ENCODE measurements around the gene GTF3C2.
"Not testable (repeated sequence)": the region's sequence is repeated elsewhere in the genome, so short reads cannot be mapped to it uniquely, and the experiment has no call there.

Gene GTF3C2

DNA sequence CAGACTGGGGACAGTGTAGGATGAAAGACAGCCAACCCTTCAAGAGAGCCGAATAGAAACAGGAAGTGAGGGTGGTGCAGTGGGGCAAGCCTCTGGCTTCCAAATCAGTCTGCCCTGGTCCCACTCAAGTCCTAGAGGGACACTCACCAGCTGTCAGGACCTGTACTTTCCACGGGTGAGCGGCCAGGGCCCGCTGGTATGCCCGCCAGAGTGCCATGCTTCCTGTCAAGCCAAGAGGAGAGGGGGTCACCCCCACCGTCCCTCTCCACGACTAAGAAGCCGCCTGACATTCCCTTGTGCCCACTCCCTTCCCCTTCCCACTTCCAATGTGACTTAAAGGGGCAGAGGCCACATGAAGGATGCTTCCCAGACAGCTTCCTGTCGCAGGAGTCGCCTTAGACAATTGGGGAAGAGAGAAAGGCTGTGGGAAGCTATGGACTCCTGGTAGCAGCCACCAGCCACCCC is 34.2 kb downstream of the GTF3C2 start:
- no peak for DNase-seq

DNA sequence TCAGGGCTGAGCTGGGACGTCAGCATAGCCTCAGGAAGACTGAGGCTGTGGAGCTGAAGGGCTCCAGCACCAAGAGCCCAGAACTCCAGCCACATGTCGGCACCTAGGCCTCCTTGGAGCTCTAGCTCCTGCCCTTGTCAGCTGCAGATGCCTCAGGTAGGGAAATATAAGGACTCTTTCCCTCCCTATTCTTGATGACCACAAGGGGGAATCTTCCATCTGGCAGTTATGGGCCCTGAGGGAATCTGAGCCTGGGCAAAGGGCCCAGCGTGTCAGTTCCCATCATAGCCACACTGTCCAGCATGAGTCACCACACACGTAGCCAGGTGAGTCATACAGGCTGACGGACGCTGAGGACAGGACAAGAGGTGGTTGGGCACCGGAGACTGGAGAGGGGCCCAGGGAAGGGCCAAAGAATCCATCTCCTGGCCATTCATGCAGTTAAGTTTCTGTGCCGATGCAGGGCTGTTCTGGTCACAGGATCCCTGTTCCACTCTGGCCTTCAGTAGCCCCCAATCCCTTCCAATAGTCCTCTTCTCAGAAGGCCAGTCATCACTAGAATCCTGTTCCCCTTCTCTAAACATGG is 35.5 kb downstream of the GTF3C2 start:
- peak; percentile 94 for DNase-seq

DNA sequence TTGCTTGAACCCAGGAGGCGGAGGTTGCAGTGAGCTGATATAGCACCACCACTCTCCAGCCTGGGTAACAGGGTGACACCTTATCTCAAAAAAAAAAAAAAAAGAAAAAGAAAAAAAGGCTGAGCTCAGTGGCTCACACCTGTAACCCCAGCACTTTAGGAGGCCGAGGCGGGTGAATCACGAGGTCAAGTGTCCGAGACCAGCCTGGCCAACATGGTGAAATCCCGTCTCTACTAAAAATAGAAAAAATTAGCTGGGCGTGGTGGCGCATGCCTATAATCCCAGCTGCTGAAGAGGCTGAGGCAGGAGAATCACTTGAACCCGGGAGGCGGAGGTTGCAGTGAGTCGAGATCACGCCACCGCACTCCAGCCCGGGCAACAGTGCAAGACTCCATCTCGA is 36.7 kb downstream of the GTF3C2 start:
- DNase-seq = not testable (repeated sequence)

DNA sequence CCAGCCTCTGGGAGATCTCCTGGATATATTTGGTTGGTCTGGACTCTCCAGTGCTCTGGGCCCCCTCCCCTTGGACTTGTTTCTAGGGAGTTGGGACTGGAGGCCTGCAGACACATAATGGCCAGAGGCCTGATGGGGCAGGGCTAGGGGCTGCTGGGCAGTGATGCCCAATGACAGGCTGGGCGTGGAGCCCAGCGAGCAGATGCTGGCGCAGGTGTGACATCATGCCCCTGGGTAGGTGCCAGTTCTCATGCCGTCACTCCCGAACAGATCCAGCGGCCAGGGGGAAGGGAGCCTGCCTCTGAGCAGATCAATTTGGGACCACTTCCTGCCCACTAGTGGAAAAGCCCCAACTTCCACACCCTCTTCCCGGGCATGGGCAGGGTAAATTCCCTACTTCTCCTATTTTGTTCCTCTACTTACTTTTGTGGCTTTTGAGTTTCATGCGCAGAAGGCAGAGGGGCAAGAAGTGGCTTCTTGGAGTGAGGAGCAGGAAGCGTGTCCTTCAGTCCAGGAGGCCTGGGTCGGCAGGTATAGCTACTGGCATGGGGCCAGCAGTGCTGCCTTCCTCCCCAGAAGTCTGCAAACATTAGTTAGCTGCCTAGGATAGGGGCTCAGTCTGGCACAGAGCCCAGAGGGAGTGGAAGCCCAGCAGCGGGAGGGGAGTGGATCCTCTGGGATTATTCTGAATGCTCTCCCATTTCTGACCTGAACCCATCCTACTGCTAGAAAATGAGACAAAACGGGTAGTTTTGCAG is 39.7 kb downstream of the GTF3C2 start:
- no peak for DNase-seq

DNA sequence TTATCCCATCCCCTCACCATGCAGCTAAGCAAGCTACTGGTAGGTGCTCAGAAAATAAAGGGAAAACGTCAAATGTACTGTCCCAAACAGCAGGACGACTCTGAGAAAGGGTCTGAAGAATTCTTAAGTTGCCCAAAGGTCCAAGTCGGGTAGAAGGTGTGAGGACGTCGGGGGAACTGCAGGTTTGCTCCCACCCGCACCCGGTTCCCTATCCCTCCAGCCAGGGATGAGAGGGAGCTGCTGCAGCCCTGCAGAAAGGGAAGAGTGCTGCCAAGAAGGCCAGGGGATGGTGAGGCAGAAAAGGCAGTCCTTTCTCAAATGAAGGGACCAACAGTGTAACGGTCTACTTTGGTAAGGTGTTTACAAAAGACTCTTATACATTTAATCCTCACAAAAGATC is 41.4 kb downstream of the GTF3C2 start:
- no peak for DNase-seq

DNA sequence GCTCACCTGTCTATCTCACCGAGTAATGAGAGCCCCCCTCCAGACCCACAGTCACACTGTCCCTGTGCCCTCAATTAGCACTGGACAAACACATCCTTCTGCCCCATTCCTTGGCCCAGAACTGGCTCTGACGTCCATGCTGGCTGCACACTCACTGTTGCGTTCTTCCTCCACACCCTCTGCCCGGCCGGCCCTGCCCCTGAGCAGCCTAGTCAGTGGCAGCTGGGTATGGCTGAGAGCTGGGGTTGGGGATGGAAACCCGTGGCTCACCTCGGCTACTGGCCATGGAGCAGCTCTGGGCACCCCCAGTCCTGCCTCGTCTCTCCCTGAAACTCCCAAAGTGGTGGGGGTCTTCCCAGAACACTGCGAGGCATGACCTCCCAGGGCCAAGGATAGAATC is 41.9 kb downstream of the GTF3C2 start:
- no peak for DNase-seq

DNA sequence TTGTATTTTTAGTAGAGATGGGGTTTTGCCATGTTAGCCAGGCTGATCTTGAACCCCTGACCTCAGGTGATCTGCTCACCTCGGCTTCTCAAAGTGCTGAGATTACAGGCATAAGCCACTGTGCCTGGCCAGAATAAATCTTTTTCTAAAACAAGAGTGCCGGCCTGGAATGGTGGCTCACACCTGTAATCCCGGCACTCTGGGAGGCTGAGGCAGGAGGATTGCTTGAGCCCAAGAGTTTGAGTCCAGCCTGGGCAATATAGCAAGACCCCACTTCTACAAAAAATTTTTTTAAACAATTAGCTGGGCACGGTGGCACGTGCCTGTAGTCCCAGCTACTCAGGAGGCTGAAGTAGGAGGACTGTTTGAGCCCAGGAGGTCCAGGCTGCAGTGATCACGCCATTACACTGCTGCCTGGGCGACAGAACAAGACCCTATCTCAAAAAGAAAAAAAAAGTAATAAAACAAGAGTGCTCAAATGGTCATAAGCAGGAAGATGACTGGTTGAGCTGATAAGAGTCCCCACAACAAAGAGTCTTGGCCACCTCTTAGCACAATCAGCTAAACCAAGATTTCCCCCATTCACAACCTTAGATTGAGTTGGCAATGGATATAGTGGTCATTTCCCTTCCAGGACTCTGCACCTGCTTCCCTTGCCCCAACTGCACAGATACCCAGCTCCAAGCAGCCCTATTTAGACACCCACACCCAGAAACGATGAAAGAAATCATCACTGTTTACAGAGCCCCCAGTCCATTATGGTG is 42.5 kb downstream of the GTF3C2 start:
- no peak for DNase-seq

DNA sequence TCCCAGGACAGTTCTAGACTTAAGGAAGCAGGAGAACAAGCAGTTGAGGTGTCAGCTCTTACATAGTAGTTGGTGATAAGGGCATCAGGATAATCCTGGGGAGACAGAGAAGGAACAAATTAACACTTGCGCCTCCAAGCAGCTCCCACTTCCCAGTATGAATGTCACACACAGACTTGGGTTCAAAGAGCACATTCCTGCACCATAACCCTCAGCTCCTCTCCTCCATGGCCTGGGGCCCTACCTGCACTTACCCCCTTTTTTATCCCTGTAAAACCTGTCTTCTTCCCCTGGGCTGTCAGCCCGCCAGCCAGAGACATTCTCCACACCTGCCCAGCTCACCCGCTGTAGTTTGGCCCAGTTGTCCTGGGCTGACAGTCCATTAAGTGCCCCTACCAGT is 44.4 kb downstream of the GTF3C2 start:
- DNase-seq = no peak

DNA sequence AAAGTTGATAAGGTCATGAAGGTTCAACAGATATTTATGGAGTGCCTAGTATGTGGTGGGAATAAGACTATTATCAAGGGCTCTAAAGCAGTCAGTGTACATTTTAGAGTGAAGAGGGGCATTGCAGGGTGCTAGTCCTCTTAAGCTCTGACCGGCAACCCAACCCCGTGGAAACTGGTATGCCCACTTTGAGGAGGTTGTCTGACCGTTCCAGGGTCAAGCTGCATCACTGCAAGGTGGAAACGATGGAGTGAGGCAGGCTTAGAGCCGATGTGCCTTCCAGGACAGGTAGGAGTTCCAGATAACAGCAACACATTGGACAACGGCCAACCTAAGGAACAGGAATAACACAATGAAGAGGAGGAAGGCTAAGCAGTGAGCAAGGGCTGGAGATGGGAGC is 46.9 kb downstream of the GTF3C2 start:
- no peak for DNase-seq

DNA sequence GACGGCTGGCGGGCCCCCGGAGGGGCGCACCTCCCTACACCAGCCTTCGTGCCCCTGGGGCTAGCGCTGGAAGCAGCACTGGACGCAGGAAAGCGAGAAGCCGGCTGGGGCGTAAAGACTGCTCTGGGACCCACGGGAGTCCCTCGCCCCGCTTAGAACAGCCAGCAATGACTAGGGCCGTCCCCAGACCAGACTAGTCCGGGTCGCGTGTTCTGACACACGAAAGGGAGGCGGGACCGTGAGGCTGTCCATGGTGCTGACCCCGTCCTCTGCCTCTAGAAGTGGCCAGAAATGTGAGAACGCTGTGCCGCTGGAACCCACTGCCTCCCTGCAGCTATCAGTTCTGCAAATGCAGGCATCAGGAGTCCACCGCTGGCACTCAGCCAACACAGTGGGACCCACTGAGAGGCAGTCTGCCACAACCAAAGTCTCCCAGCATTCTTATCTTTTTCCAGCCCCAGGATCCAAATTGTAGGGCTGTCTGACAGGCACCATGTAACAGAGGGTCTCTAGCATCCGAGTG is 48.1 kb downstream of the GTF3C2 start, which contains the start of gene UCN:
UCN (minus strand) TSS at position 87 of the 523 bp plus-strand sequence. CDS start 550 bp downstream, outside the sequence.
- peak; percentile 39 for DNase-seq

DNA sequence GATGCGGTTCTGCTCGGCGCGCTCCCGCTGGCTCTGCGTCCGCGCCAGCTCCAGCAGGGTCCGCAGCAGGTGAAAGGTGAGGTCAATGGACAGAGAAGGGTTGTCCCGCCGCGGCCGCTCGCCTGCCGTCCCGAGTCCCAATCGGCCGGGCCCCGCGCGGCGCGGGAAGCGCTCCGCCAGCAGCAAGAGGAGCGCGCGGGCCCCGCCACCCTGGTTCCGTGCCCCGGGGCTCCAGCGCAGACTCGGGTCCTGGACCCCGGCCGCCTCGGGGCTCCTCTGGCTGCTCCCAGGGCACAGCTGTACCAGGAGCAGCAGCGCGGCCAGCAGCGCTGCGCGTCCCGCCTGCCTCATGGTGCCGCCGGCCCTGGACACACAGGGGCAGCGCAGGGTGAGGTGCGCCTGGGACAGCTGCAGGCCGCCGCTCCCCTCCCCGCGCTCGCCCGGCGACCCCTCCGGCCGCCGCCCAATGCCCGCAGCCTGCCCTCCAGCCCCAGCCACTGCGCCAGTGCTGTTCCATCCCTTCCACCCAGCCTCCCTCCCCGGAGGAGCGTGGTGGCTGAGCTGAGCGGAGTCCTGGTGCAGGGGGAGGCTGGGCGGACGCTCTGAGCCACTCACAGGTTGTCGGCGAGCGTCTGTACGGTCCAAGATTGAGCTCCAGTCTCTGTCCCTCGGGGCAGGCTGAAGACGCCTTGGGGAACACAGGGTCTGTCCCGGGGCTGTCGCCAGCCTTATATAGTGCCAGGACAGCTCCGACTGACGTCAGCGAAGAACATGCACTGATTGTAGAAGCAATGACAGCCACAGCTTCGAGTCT is 48.8 kb downstream of the GTF3C2 start:
- DNase-seq = peak; percentile 6

DNA sequence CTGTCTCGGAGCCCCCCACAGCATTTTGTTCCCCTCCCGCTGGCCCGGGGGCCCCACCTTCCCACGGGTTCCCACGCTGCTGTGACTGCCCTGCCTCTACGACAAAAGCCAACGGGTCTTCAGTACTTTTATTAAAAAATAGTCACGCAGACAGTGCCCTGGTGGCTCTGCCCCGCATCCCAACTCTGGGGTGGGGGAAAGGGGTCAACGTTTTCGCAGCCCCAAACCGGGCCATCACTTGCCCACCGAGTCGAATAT is 49.3 kb downstream of the GTF3C2 start:
- DNase-seq = no peak

DNA sequence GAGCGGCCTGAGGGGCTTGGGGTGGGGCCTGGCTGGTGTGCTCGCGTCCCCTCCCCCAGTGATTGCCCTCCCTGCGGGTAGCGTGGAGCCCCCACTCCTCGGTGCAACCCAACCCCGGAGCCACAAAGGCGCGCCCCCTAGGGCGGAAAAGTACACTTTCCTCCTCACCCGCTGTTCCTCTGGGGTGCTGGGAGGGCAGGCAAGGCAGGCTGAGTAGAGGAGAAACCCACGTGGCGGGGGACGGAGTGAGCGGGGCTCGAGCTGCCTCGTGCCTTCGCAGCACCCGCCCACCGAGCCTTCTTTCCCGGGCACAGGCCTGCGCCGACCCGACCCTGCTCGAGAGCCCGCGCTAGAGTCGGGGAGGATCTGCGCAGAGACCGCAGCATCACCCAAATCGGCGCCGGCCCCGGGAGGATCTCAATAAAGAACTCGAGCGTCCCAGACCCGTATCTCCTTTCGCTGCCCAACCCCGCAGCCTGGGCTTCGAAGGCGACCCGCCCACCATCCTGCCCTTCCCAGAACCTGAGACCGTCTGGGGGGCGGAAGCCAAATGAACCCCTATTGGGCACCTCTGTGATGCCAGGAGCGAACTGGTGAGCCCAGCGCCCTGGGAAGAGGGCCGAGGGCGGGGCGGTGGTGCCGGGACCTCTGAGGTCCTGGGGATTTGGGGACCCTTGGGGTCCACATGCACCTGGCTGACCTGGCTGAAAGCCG is 49.8 kb downstream of the GTF3C2 start:
- DNase-seq = peak; percentile 8

DNA sequence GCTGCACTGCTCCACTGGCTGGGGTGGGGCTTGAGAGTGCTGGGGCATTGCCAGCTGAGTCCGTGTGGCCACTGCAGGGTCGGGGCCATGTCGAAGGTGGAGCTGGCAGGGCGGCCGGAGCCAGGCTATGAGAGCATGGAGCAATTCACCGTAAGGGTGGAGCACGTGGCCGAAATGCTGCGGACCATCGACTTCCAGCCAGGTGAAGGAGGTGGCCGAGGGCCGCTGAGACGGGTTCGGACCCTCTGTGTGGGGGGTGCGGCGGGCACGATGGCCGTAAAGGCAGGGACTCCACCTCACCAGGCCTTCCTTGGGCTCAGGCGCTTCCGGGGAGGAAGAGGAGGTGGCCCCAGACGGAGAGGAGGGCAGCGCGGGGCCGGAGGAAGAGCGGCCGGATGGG is 50.4 kb downstream of the GTF3C2 start:
- DNase-seq = no peak

DNA sequence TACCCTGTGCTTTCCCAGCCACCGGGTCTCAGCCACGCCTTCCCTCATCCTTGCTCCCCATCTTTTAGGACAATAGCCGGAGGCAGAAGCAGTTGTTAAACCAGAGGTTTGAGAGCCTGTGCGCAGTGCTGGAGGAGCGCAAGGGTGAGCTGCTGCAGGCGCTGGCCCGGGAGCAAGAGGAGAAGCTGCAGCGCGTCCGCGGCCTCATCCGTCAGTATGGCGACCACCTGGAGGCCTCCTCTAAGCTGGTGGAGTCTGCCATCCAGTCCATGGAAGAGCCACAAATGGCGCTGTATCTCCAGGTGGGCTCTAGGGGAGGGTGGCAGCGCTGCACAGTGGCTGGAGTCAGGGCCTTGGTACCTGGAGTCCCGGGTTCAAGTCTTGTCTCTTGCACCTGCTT is 51.0 kb downstream of the GTF3C2 start:
- DNase-seq = no peak

DNA sequence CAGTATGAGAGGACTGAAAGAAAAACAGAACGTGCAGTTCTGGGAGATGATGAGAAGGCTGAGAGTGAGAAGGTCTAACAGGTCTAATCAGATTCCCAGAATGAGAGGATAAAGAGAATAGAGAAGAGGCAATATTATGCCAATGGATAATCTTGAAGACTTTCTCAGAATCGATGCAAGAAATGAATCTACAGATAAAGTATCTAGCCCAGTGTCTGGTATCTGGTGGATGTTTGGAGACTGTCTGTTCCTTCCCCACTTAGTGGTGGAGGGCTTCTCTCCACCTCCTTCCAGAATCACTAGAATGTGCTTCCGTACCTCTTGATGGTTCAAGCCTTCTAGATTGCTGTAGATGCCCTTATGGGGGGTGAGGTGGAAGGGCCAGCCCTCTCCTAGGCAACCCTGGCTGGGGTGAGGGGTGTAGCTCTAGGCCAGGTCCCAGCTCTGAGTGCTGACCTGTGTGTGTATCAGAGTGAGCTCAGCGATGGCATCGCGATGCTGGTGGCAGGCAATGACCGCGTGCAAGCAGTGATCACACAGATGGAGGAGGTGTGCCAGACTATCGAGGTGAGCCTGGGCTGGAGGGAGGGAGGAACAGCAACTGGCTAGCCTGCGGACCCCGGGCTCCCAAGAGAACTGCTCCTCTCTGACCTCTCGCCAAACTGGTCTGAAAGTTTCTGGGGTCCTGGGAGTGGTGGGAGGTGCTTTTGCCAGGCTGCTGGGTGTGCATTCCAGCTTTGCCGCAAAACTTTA is 51.9 kb downstream of the GTF3C2 start:
- DNase-seq = no peak

DNA sequence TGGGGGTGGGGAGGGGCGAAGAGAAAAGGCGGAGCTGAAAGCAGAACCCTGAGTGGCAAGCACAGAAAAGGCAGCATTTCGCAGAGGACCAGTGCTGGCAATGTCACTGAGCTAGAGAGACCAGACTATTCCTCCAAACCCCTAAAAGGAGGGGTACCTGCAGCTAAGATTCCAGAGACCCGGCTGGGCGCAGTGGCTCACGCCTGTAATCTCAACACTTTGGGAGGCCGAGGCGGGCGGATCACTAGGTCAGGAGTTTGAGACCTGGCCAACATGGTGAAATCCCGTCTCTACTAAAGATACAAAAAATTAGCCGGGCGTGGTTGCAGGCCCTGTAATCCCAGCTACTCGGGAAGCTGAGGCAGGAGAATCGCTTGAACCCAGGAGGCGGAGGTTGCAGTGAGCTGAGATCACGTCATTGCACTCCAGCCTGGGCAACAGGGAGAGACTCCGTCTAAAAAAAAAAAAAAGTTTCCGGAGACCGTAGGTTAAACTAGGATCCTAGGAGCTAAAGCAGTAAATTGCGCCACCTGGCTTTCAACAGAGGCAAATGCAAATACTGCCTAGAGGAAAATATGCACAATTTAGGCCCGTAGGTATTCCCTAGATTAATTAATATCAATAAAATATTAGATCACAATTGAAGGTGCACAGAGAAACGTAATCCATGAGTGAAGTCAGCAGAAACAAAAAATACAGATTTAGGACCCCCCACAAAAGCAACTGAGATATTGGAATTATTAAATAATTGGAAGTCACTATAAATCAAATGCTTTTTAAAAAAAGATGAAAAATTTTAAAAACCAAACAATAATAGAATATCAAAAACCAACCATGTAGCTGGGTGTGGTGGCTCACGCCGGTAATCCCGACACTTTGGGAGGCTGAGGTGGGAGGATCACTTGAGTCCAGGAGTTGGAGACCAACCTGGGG is 53.2 kb downstream of the GTF3C2 start:
- DNase-seq = peak; percentile 75

DNA sequence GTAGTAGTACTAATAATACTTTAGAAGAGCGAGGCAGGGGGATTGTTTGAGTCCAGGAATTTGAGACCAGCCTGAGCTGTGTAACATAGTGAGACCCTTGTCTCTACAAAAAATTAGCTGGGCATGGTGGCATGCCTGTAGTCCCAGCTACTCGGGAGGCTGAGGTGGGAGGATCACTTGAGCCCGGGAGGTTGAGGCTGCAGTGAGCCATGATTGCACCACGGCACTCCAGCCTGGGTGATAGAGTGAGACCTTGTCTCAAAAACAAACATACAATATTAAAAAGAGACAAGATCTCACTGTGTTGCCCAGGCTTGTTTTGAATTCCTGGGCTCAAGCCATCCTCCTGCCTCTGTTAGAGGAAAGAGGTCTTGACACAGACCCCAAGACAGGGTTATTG is 56.0 kb downstream of the GTF3C2 start:
- DNase-seq = not testable (repeated sequence)

DNA sequence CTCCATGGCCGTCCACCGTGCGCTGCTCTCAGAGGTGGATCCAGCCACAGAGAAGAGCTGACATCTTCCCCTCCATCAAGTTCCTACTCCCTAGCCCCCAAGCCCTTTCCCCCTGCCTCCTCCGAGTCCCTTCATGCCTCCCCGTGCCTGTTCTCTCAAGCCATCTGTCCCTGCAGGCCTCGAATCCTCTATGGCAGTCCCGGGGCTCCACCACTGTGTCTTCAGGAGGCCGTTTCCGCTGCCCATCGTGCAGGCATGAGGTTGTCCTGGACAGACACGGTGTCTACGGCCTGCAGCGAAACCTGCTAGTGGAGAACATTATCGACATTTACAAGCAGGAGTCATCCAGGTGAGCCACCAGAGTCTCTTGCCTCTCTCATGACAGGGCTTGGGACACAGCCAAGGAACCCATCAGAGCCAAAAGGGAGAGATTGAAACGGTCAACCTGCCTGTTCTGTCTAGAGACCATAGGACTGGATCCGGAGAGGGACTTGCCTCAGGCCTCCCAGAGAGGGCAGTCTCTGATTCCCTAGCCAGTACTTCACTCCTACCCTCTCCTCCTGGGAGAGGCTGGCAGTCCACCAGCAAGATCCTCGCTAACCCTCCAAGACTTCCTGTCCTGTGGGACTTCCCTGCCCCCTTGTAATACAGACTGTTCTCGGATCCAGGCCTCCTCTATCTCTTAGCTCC is 58.0 kb downstream of the GTF3C2 start:
- peak; percentile 6 for DNase-seq
